Activated naive CD4-positive, alpha-beta T cell treated with anti-CD3 and anti-CD28 coated beads for 36 hours (primary cell): ENCODE data around the gene DDX54. TPM values are rescaled to one million over a fixed set of nuclear protein-coding genes. Genes with fewer than 3 reads are reported as not detected.

ENCODE experiments used
- CTCF ChIA-PET: fragments of 350-600 bp; sonication (Branson Sonifier 250); formaldehyde crosslinking; loops from one replicate; lab custom pipeline; 2021; ENCODE audit warnings: antibody characterized with exemption; lab: Charles Lee
- DNase-seq: peaks from one replicate; pipeline ENCODE4 v3.0.0-alpha.2; 2020
- H3K27ac Mint-ChIP-seq: one replicate; pipeline ENCODE4 v1.8.0; 2021; ENCODE audit warnings: mild to moderate bottlenecking, mixed read lengths
- H3K27me3 Mint-ChIP-seq: one replicate; pipeline ENCODE4 v1.8.0; 2021; ENCODE audit warnings: low read depth, mixed read lengths
- H3K36me3 Mint-ChIP-seq: one replicate; pipeline ENCODE4 v1.8.0; 2021; ENCODE audit warnings: low read depth, mixed read lengths
- H3K4me1 Mint-ChIP-seq: one replicate; pipeline ENCODE4 v1.8.0; 2021; ENCODE audit warnings: low read depth, mixed read lengths
- H3K4me3 Mint-ChIP-seq: one replicate; pipeline ENCODE4 v1.8.0; 2021; ENCODE audit warnings: mild to moderate bottlenecking, moderate library complexity, mixed read lengths
- H3K9me3 Mint-ChIP-seq: one replicate; pipeline ENCODE4 v1.8.0; 2021; ENCODE audit warnings: mixed read lengths
- intact Hi-C: fragments of 100-400 bp; cut with micrococcal nuclease; formaldehyde crosslinking; loops from one replicate; pipeline ENCODE4 v1.15.1; 2023
- total RNA-seq, 2 experiments: library from RNA; stranded (reverse); gene quantifications; one replicate each; pipeline ENCODE4 v1.2.3, GENCODE V29; 2021

The DDX54 gene
- 100 to 1,000 TPM; 114 to 116 TPM for total RNA-seq

GRCh38 chr12:113185180-113186032 lies at the start of gene DDX54, which contains the start of gene RITA1:
Gene DDX54 (minus strand): TSS chr12:113185478. CDS start chr12:113185451, 27 bp downstream.
Gene RITA1 (plus strand): TSS chr12:113185721. CDS start chr12:113186747, 1,026 bp downstream.
- intact Hi-C loops: loop anchor here (1.0 kb wide), 4 partner anchors 36 to 173 kb away; partner anchors contain the start of genes PLBD2, SLC8B1 and TPCN1
- Mint-ChIP-seq H3K27ac (peak within 1 kb of the TSS; percentile 92), H3K9me3 (no peaks in the 10 kb centered on the region), H3K4me1 (peaks cover 46% of the 10 kb centered on the region), H3K4me3 (peak within 1 kb of the TSS; percentile 97), H3K27me3 (no peaks in the 10 kb centered on the region), H3K36me3 (peaks cover 30% of the 10 kb centered on the region)
- peak; percentile 81 for DNase-seq
- CTCF ChIA-PET: interaction anchor here (0.7 to 2.4 kb wide), 8 partner anchors 11 to 47 kb away, joined by 3 to 14 read pairs (median 4); no protein-coding TSS in a partner anchor

GRCh38 chr12:113234483-113234882 lies 49.2 kb upstream of the DDX54 start:
- Mint-ChIP-seq H3K27ac (no peak overlapping the region), H3K27me3 (no peaks in the 10 kb centered on the region), H3K9me3 (no peaks in the 10 kb centered on the region), H3K36me3 (peaks cover 48% of the 10 kb centered on the region), H3K4me3 (no peak overlapping the region), H3K4me1 (peaks cover 60% of the 10 kb centered on the region)
- CTCF ChIA-PET: interaction anchor here (0.7 kb wide), 1 partner anchor 8 kb away, joined by 3 read pairs; no protein-coding TSS in a partner anchor
- no peak for DNase-seq
- intact Hi-C loops: no loop called here

DNA sequence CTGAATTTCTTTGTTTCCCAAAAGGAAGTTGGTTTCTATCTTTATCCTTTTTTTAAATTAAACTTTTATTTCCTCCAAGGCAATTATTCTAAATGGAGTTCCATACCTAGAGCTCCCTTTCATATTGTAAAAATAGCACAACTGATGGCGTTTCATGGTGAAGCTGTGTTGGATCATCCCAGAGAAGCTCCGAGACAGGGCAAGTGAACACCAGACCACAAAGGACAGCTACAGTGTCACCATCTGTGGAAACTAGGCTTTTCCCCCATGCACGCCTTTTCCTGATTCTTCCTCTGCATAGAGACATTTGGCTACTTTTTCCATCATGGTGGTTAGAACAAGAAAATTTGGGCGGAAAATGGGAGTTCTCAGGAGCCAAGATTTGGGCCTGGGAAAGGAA lies 48.7 kb upstream of the DDX54 start:
- no peak for DNase-seq
- Mint-ChIP-seq H3K4me1 (peaks cover 63% of the 10 kb centered on the region), H3K36me3 (peaks cover 46% of the 10 kb centered on the region), H3K27me3 (no peaks in the 10 kb centered on the region), H3K27ac (peak overlapping the region; percentile 4), H3K4me3 (no peak overlapping the region), H3K9me3 (no peaks in the 10 kb centered on the region)
- CTCF ChIA-PET: interaction anchor here (0.7 to 2.2 kb wide), 3 partner anchors 8 to 26 kb away, joined by 3 to 13 read pairs (median 5); no protein-coding TSS in a partner anchor
- intact Hi-C loops: loop anchor here (1.0 kb wide), 4 partner anchors 28 to 124 kb away; partner anchors contain the start of gene PLBD2

DNA sequence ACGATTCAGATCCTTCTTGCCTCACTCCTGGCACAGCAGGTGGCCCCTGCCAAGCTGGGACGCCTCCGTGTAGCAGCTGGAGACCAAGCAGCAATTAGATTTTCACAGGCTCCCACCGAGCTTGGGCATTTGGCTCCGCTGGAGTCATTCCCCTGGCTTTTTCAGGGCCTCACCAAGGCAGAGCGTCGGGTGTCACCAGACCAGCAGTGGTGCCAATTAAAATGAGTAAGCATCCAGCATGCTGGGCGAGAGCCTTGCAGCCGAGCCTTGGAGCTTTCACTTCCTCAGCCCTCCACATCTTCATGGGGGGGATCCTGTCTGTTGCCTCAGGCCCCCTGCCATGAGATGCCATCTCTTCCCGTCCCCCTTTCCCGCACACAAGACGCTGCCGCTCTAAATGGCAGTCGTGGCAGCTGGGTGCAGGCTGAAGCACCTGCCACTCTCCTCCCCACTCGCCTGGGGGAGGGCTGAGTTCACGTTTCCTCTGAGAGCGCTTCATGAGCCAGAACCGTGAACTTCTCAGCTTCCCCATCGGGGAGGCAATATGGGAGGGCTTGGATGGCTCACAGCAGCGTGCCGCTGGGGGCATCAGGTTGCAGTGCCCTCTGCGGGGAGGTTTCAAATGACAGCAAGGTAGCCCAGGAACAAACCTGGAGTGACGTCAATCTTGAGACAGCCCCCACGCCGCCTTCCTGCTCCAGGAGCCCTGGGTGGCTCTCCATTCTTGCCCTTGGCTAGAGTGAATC lies 47.7 kb upstream of the DDX54 start:
- intact Hi-C loops: loop anchor here (1.0 kb wide), 4 partner anchors 29 to 125 kb away; partner anchors contain the start of gene PLBD2
- peaks cover 70% of the 10 kb centered on the region for H3K4me1 Mint-ChIP-seq
- H3K36me3 Mint-ChIP-seq: peaks cover 50% of the 10 kb centered on the region
- CTCF ChIA-PET: interaction anchor here (0.9 to 2.2 kb wide), 8 partner anchors 9 to 71 kb away, joined by 3 to 13 read pairs (median 3); no protein-coding TSS in a partner anchor
- peak overlapping the region; percentile 66 for H3K4me3 Mint-ChIP-seq
- no peaks in the 10 kb centered on the region for H3K27me3 Mint-ChIP-seq
- H3K9me3 Mint-ChIP-seq: no peaks in the 10 kb centered on the region
- peak overlapping the region; percentile 88 for H3K27ac Mint-ChIP-seq
- peak; percentile 83 for DNase-seq

GRCh38 chr12:113232089-113232839 lies 47.0 kb upstream of the DDX54 start:
- DNase-seq: no peak
- CTCF ChIA-PET: interaction anchor here (0.7 to 2.2 kb wide), 10 partner anchors 8 to 193 kb away, joined by 3 to 13 read pairs (median 3); no protein-coding TSS in a partner anchor
- intact Hi-C loops: no loop called here
- Mint-ChIP-seq H3K36me3 (peaks cover 54% of the 10 kb centered on the region), H3K4me3 (peak overlapping the region; percentile 66), H3K27ac (peak overlapping the region; percentile 88), H3K9me3 (no peaks in the 10 kb centered on the region), H3K27me3 (no peaks in the 10 kb centered on the region), H3K4me1 (peaks cover 71% of the 10 kb centered on the region)

- Mint-ChIP-seq H3K4me1 (peaks cover 68% of the 10 kb centered on the region), H3K9me3 (no peaks in the 10 kb centered on the region), H3K27ac (peak overlapping the region; percentile 96), H3K27me3 (no peaks in the 10 kb centered on the region), H3K36me3 (peaks cover 56% of the 10 kb centered on the region), H3K4me3 (no peak overlapping the region)
- CTCF ChIA-PET: interaction anchor here (0.7 to 2.2 kb wide), 5 partner anchors 9 to 194 kb away, joined by 3 to 13 read pairs (median 4); partner anchors contain the start of gene TPCN1
- no peak for DNase-seq
- intact Hi-C loops: no loop called here
Measured at GRCh38 chr12:113231235-113232088, 46.2 kb upstream of the DDX54 start.

- peak overlapping the region; percentile 96 for H3K27ac Mint-ChIP-seq
- peak overlapping the region; percentile 20 for H3K4me3 Mint-ChIP-seq
- intact Hi-C loops: loop anchor here (1.0 kb wide), 2 partner anchors 9 to 22 kb away; partner anchors contain the start of gene TPCN1
- peaks cover 53% of the 10 kb centered on the region for H3K36me3 Mint-ChIP-seq
- H3K27me3 Mint-ChIP-seq: no peaks in the 10 kb centered on the region
- H3K4me1 Mint-ChIP-seq: peaks cover 65% of the 10 kb centered on the region
- H3K9me3 Mint-ChIP-seq: no peaks in the 10 kb centered on the region
- peak; percentile 59 for DNase-seq
- CTCF ChIA-PET: interaction anchor here (0.6 to 1.5 kb wide), 6 partner anchors 9 to 182 kb away, joined by 3 to 5 read pairs (median 4); partner anchors contain the start of gene TPCN1
Measured at GRCh38 chr12:113230315-113231234, 45.3 kb upstream of the DDX54 start.

DNA sequence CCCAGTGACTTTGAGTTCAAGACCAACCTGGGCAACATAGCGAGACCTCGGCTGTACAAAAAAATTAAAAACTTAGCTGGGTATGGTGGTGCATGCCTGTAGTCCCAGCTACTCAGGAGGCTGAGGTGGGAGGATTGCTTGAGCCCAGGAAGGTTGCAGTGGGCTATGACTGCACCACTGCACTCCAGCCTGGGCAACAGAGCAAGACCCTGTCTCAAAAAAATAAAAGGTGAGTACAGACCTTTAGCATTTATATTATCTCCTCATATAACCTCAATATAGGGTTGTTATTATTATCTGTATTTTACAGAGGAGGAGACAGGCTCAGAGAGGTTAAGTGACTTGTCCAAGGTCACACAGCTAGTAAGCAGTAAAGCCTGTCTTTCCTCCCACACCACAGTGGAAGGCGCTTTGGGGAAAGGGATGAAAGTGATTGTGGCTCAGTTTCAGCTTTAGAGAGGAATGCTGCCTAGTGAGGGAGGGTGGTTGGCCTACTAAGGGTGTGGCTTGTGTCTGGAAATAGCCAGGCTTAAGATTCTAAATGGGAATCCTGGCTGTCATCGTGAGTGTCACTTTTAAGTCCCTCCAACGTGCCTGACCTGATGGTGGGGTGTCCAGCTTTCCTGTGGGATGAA lies 43.2 kb upstream of the DDX54 start:
- Mint-ChIP-seq H3K27ac (peak overlapping the region; percentile 96), H3K9me3 (no peaks in the 10 kb centered on the region), H3K27me3 (no peaks in the 10 kb centered on the region), H3K4me3 (no peak overlapping the region), H3K4me1 (peaks cover 63% of the 10 kb centered on the region), H3K36me3 (peaks cover 49% of the 10 kb centered on the region)
- CTCF ChIA-PET: no interaction called here
- intact Hi-C loops: no loop called here
- no peak for DNase-seq

DNA sequence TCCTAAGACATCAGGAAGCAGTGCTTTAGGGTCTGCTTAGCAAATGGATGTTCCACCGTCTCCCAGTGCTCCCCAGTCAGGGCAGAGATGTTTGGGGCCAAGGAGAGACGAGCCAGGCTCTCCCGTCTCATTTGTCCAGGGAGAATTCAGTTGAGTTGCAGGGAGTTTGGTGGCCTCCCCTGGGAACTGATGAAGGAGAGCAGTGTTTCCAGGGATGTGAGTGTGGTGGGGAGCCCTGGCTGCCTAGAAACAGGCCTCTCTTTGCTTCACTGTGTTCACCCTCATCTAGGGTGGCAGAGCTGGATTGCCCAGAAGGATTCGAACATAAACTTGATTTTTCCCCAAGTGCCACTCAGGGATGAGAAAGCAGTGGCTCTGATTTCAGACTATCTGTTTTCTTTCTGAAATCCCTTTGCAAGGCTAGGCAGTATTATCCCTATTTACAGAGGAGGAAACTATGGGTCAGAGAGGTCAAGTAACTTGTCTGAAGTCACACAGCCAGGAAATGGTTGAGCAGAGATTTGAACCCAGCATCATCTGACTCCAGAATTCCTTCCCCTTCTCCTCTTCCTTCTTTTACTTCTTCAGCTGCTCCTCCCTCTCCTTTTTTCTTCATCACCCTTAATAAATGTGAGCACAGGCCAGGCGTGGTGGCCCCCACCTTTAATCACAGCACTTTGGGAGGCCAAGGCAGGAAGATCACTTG lies 42.6 kb upstream of the DDX54 start:
- intact Hi-C loops: no loop called here
- Mint-ChIP-seq H3K27ac (peak overlapping the region; percentile 73), H3K27me3 (no peaks in the 10 kb centered on the region), H3K4me3 (no peak overlapping the region), H3K9me3 (no peaks in the 10 kb centered on the region), H3K4me1 (peaks cover 63% of the 10 kb centered on the region), H3K36me3 (peaks cover 47% of the 10 kb centered on the region)
- CTCF ChIA-PET: no interaction called here
- no peak for DNase-seq
